Measurements from ENCODE around the gene FNIP2. TPM values are rescaled to one million over a fixed set of nuclear protein-coding genes. Genes with fewer than 3 reads are reported as not detected.

The FNIP2 gene
- total and polyA plus RNA-seq, 2 donors (not counting 1 experiment from before 2014, with no cell fraction given), result 16.9 to 36.8 TPM

DNA sequence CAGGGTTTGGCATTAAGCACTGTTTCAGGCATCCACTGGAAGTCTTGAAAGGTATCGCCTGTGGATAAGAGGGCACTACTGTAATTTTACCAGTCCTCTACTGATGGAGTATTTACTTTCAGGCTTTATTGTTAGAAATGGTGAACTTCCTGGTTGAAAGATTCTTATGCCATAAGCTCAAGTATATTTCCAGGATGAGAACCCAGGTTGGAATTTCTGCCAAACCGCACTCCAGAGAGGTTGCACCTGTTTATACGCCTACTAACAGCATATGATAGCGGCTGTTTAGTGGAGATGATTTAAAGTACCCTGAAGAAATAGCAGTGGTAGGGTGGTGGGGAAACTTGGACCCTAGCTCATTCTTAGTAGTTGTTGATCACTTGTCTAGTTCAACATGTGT, 9.9 kb downstream of the FNIP2 start:
- H3K4me1 ChIP-seq (ENCODE audit: control insufficient read depth, extremely low read depth, insufficient read depth, low read length), result peaks cover 11% of the 10 kb centered on the region
- no peaks in the 10 kb centered on the region for H3K27me3 ChIP-seq (ENCODE audit: control insufficient read depth, insufficient read depth, low read length)
- peak in 1 of 2 donors; percentile 58 for DNase-seq (ENCODE audit: low read depth in 2 of 2)
- H3K9me3 ChIP-seq (ENCODE audit: control insufficient read depth, insufficient read depth, low read depth, low read length), result no peaks in the 10 kb centered on the region
- no peaks in the 10 kb centered on the region for H3K36me3 ChIP-seq (ENCODE audit: control insufficient read depth, insufficient read depth, low read length)
- no peaks in the 10 kb centered on the region for H4K20me1 ChIP-seq (ENCODE audit: control insufficient read depth, extremely low read depth, insufficient read depth, low read length)
- H3K4me2 ChIP-seq (ENCODE audit: extremely low read depth, insufficient read depth, low read length), result no peak overlapping the region
- no peak overlapping the region for H3K4me3 ChIP-seq (replicated peaks in 1 of 4; ENCODE audit: control extremely low read depth in 1 of 4, insufficient read depth in 1 of 4, low read depth in 3 of 4, low read length in 4 of 4)
- H3K79me2 ChIP-seq (ENCODE audit: control insufficient read depth, insufficient read depth, low read length), result peaks cover 31% of the 10 kb centered on the region
- H3K27ac ChIP-seq (ENCODE audit: insufficient read depth, low read length), result no peak overlapping the region
- H3K9ac ChIP-seq (ENCODE audit: insufficient read depth, low read length), result no peak overlapping the region
- no peak overlapping the region for H2AFZ ChIP-seq (ENCODE audit: low read length)
- no peak for TF ChIP-seq EZH2 (IDR thresholded peaks at IDR 0.05; ENCODE audit: low read length, missing control alignments)
- TF ChIP-seq, protein P1, sequence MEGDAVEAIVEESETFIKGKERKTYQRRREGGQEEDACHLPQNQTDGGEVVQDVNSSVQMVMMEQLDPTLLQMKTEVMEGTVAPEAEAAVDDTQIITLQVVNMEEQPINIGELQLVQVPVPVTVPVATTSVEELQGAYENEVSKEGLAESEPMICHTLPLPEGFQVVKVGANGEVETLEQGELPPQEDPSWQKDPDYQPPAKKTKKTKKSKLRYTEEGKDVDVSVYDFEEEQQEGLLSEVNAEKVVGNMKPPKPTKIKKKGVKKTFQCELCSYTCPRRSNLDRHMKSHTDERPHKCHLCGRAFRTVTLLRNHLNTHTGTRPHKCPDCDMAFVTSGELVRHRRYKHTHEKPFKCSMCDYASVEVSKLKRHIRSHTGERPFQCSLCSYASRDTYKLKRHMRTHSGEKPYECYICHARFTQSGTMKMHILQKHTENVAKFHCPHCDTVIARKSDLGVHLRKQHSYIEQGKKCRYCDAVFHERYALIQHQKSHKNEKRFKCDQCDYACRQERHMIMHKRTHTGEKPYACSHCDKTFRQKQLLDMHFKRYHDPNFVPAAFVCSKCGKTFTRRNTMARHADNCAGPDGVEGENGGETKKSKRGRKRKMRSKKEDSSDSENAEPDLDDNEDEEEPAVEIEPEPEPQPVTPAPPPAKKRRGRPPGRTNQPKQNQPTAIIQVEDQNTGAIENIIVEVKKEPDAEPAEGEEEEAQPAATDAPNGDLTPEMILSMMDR (conservative IDR thresholded peaks at IDR 0.05 in 1 of 2, IDR thresholded peaks at IDR 0.05 in 1 of 2; ENCODE audit: low read depth in 1 of 2, low read length in 2 of 2), result no peak

DNA sequence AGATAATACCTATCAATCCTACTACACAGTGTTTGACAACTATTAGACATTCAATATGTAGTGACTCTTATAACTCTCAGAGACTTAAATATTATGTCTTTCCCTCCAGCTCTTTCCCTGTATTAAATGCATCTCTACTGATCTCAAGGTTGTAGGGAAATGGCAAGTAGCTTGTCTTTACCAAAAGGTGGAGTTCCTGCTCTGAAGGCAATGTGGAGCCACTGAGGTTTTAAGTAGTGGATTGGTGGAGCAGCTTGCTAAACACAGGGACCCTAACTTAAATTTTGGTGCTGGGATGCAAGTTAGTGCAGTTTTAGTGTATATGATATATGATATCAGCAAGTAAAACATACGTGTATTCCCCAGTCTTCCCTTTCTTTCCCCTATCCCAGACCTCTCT, 13.1 kb downstream of the FNIP2 start:
- no peak overlapping the region for H3K4me3 ChIP-seq (replicated peaks in 1 of 4; ENCODE audit: control extremely low read depth in 1 of 4, insufficient read depth in 1 of 4, low read depth in 3 of 4, low read length in 4 of 4)
- no peak overlapping the region for H3K27ac ChIP-seq (ENCODE audit: insufficient read depth, low read length)
- no peaks in the 10 kb centered on the region for H4K20me1 ChIP-seq (ENCODE audit: control insufficient read depth, extremely low read depth, insufficient read depth, low read length)
- no peaks in the 10 kb centered on the region for H3K36me3 ChIP-seq (ENCODE audit: control insufficient read depth, insufficient read depth, low read length)
- no peaks in the 10 kb centered on the region for H3K9me3 ChIP-seq (ENCODE audit: control insufficient read depth, insufficient read depth, low read depth, low read length)
- no peak for DNase-seq (ENCODE audit: low read depth in 2 of 2)
- TF ChIP-seq, protein P1 (conservative IDR thresholded peaks at IDR 0.05 in 1 of 2, IDR thresholded peaks at IDR 0.05 in 1 of 2; ENCODE audit: low read depth in 1 of 2, low read length in 2 of 2), result no peak
- TF ChIP-seq EZH2 (IDR thresholded peaks at IDR 0.05; ENCODE audit: low read length, missing control alignments), result no peak
- H3K27me3 ChIP-seq (ENCODE audit: control insufficient read depth, insufficient read depth, low read length), result no peaks in the 10 kb centered on the region
- peaks cover 10% of the 10 kb centered on the region for H3K4me1 ChIP-seq (ENCODE audit: control insufficient read depth, extremely low read depth, insufficient read depth, low read length)
- peaks cover 25% of the 10 kb centered on the region for H3K79me2 ChIP-seq (ENCODE audit: control insufficient read depth, insufficient read depth, low read length)
- no peak overlapping the region for H2AFZ ChIP-seq (ENCODE audit: low read length)
- no peak overlapping the region for H3K4me2 ChIP-seq (ENCODE audit: extremely low read depth, insufficient read depth, low read length)
- H3K9ac ChIP-seq (ENCODE audit: insufficient read depth, low read length), result no peak overlapping the region

DNA sequence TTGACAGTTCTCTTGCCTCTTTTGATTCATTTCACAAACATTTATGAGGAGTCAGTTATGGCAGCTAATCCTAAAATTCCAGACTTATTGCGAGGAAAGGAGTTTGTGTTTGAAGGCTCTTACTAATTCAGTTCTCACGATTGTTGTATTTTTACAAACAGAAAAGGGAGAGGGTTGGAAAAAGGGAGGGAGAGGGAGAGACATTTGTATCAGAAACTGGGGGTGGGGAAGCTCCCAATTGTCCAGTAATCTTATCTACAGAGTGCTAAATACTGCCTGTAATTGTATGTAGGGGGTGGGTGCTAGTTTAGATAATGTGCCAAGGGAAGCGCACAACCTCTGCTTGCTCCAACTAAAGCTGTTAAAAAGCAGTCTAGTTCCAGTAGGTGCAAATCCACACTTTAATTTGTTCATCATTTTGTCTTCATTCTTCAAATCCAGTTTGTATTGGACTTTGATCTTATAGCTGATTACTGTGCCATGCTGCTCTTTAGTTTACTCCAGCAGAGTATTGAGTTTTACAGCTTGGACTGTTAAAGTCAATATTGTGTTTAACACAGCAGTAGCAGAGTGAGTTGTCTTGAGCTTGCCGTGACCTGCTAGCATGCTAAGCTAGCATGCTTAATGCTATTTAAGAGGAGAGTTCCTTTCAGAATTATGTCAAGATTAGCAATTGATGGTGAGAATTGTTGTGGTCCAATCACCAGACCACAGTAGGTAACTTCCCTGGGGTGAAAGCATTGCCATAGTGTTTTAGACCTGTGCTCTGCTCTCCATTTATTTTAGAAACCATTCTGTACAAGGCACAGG, 13.9 kb downstream of the FNIP2 start:
- DNase-seq (ENCODE audit: low read depth in 2 of 2), result peak in 1 of 2 donors; percentile 68
- Histone ChIP-seq H3K36me3 (ENCODE audit: control insufficient read depth, insufficient read depth, low read length) (no peaks in the 10 kb centered on the region), H3K9me3 (ENCODE audit: control insufficient read depth, insufficient read depth, low read depth, low read length) (no peaks in the 10 kb centered on the region), H3K27me3 (ENCODE audit: control insufficient read depth, insufficient read depth, low read length) (no peaks in the 10 kb centered on the region), H2AFZ (ENCODE audit: low read length) (no peak overlapping the region), H4K20me1 (ENCODE audit: control insufficient read depth, extremely low read depth, insufficient read depth, low read length) (no peaks in the 10 kb centered on the region), H3K4me1 (ENCODE audit: control insufficient read depth, extremely low read depth, insufficient read depth, low read length) (peaks cover 10% of the 10 kb centered on the region), H3K4me2 (ENCODE audit: extremely low read depth, insufficient read depth, low read length) (peak overlapping the region; percentile 0), H3K4me3 (replicated peaks in 1 of 4; ENCODE audit: control extremely low read depth in 1 of 4, insufficient read depth in 1 of 4, low read depth in 3 of 4, low read length in 4 of 4) (no peak overlapping the region), H3K27ac (ENCODE audit: insufficient read depth, low read length) (no peak overlapping the region), H3K9ac (ENCODE audit: insufficient read depth, low read length) (no peak overlapping the region), H3K79me2 (ENCODE audit: control insufficient read depth, insufficient read depth, low read length) (peaks cover 24% of the 10 kb centered on the region)
- TF ChIP-seq EZH2 (IDR thresholded peaks at IDR 0.05; ENCODE audit: low read length, missing control alignments), result no peak
- TF ChIP-seq, protein P1 (conservative IDR thresholded peaks at IDR 0.05 in 1 of 2, IDR thresholded peaks at IDR 0.05 in 1 of 2; ENCODE audit: low read depth in 1 of 2, low read length in 2 of 2), result no peak
